HG03460 (cell line): Measurements from ENCODE around the gene CFAP90.

Experiments
- ATAC-seq: cut with Tn5 transposase; IDR thresholded peaks from one replicate; pipeline ENCODE4 v1.9.1; 2021; ENCODE audit not compliant: unreplicated experiment

Gene CFAP90

GRCh38 chr5:7825630-7826029 lies 25.3 kb downstream of the CFAP90 start:
- no peak for ATAC-seq

DNA sequence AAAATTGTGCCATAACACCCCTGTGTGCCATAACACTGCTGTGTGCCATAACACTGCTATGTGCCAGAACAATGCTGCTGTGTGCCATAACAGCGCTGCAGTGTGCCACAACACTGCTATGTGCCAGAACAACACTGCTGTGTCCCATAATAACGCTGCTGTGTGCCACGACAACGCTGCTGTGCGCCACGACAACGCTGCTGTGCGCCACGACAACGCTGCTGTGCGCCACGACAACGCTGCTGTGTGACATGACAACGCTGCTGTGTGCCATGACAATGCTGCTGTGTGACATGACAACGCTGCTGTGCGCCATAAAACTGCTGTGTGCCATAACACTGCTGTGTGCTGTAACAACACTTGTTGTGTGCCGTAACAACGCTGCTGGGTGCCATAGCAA lies 25.9 kb downstream of the CFAP90 start:
- ATAC-seq = no peak

- no peak for ATAC-seq
Observed at GRCh38 chr5:7823594-7823993, 27.3 kb downstream of the CFAP90 start.

- ATAC-seq = no peak
Observed at GRCh38 chr5:7822449-7822848, 28.5 kb downstream of the CFAP90 start.

DNA sequence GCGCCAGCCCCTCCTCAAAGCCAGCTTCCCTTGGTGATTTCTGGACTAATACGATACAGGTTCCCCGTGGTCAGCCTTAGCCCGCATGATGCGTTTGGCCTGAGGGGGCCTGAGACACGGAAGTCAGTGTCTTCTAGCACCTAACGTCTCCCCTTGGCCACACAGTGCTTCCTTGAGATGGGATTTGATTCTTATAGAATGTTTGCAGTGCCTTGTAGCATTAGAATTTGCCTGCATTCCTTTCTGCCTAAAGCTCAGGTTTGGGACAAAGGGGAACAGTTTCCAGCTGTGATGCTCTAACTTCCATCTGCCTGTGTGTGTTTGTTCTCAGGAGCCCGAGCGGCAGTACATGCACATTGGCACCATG lies 34.4 kb downstream of the CFAP90 start:
- ATAC-seq = peak; percentile 15

- ATAC-seq = peak; percentile 92
Observed at GRCh38 chr5:7815892-7816534, 34.9 kb downstream of the CFAP90 start.

GRCh38 chr5:7814816-7815215 lies 36.1 kb downstream of the CFAP90 start:
- ATAC-seq = no peak

- ATAC-seq = no peak
Observed at GRCh38 chr5:7813576-7813975, 37.4 kb downstream of the CFAP90 start.

- no peak for ATAC-seq
Observed at GRCh38 chr5:7813007-7813406, 37.9 kb downstream of the CFAP90 start.

GRCh38 chr5:7811715-7812114 lies 39.2 kb downstream of the CFAP90 start:
- ATAC-seq = no peak

GRCh38 chr5:7808998-7809397 lies 41.9 kb downstream of the CFAP90 start:
- no peak for ATAC-seq

- no peak for ATAC-seq
Observed at GRCh38 chr5:7805379-7805778, 45.6 kb downstream of the CFAP90 start.

DNA sequence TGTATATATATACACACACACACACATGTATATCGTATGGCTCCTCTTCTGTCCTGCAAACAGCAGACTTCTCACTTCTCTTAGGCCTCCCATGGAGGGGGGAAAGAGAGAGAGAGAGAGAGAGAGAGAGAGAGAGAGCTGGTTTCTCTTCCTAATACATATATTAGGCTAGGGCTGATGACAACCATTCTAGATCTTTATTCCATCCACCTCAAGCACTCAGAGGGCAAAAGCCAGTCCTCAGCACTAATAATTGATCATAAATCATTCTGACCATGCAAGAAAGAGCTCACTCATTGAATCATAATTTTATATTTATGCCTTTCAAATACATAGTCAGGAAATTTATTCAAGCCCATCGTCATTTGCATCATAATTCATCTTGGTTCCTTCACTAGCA lies 47.0 kb downstream of the CFAP90 start:
- no peak for ATAC-seq

GRCh38 chr5:7802855-7803254 lies 48.1 kb downstream of the CFAP90 start:
- no peak for ATAC-seq

- ATAC-seq = no peak
Observed at GRCh38 chr5:7801891-7802614, 48.9 kb downstream of the CFAP90 start.

- no peak for ATAC-seq
Observed at GRCh38 chr5:7795306-7795705, 55.6 kb downstream of the CFAP90 start.

DNA sequence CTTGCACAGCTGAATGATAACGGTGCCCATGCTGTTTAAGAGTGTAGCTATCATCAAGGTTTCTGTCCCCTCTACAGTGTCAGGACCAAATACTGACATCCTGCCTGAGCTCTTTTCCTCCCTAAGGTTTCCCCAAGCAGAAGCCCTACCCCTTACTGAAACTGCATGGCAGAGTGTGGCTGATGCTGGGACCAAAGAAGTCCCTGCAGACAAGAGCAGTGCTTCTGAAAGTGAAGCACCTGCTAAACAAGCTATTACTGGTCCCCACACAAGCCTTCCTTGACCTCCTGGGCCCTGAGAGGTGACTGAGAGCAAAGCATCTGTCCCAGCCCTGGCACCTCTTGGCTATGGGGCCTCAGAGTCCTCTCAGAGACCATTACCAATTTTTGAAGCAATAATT lies 56.1 kb downstream of the CFAP90 start:
- ATAC-seq = peak; percentile 32

DNA sequence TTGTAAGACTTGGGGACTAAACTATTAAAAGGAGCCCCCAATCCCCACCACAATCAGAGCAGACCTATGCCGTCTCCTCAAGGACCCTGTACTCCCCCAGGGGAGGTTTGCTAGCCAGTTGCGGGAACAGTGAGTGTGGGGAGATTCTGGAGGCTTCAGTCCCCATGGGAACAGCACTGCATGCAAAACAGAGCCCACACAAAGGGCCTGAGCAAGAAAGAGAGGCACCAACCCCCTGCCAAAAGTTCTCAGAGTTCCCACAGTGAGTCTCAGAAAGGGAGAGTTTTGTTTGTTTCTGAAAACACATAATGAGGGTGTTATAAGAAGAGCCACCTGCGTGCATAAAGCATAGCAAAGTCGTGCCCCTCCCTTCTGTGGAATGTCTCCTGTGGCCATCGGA lies 56.6 kb downstream of the CFAP90 start:
- ATAC-seq = peak; percentile 89

- no peak for ATAC-seq
Observed at GRCh38 chr5:7793895-7794294, 57.0 kb downstream of the CFAP90 start.

GRCh38 chr5:7789567-7789966 lies 61.4 kb downstream of the CFAP90 start:
- ATAC-seq = no peak

- no peak for ATAC-seq
Observed at GRCh38 chr5:7787770-7788169, 63.2 kb downstream of the CFAP90 start.

DNA sequence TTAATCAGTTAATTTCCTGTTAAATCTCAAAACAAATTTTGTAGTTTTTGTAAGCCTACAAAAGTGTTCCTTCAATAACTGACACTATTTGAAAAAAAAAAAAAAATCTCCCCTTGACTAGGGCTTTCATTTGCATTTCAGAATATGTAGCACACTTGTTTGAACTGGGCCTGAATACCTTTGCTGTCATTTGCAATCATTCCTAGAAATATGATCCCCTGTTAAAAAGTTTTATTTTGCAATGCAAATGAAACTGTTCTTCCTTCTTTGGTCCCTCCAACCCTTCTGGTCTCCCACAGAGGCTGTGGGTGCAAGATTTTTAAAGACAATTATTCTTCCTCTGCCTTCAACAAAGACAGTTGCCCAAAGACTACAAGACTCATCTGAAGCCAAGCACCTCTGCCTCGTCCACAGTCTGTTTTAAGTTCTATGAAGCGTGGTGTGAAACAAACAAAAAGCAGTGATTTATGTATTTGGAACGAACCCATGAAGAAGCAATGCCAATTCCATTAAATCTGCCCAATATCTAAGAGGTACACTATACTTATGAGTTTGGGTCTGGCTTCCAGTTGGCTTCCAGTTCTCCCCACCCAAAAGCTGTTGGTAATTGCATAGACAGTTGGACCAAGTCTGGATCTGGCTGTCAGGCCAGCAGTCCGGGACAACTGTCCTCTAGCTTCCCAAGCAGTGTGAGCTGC lies 66.1 kb downstream of the CFAP90 start:
- no peak for ATAC-seq
